Mesenchymal stem cell (in vitro differentiated cells and primary cell): ENCODE results near the gene DEF6.
A peak's percentile ranks its signal among the peaks of the same experiment; 100 is the strongest.

ENCODE experiments used
- DNase-seq: peaks from one replicate; pipeline ENCODE4 v3.0.0-alpha.2; 2013
- H2AFZ ChIP-seq: one replicate; pipeline ENCODE4 v1.6.1; 2013; ENCODE audit warnings: low read depth, mild to moderate bottlenecking, control low read depth, inconsistent platforms, low read length, moderate library complexity
- H2AK5ac ChIP-seq: 2 replicates; pipeline ENCODE4 v1.6.1; 2013; ENCODE audit warnings: low read length, moderate library complexity, mild to moderate bottlenecking, inconsistent platforms; ENCODE audit not compliant: severe bottlenecking
- H2BK120ac ChIP-seq: one replicate; pipeline ENCODE4 v1.6.1; 2013; ENCODE audit warnings: low read depth, mild to moderate bottlenecking, inconsistent platforms, low read length, moderate library complexity
- H2BK12ac ChIP-seq, 2 experiments: one replicate each; pipeline ENCODE4 v1.6.1; 2013; ENCODE audit warnings: inconsistent platforms in 2 of 2, low read length in 2 of 2, mild to moderate bottlenecking in 2 of 2, moderate library complexity in 2 of 2, control low read depth in 1 of 2
- H2BK15ac ChIP-seq: one replicate; pipeline ENCODE4 v1.6.1; 2013; ENCODE audit warnings: mild to moderate bottlenecking, low read depth, inconsistent platforms; ENCODE audit not compliant: poor library complexity, severe bottlenecking
- H2BK5ac ChIP-seq: 2 replicates; pipeline ENCODE4 v1.6.1; 2013; ENCODE audit warnings: low read depth, mild to moderate bottlenecking, low read length, control low read depth, inconsistent platforms; ENCODE audit not compliant: poor library complexity, severe bottlenecking
- H3K14ac ChIP-seq, 2 experiments: one replicate each; pipeline ENCODE4 v1.6.1; 2013; ENCODE audit warnings: inconsistent platforms in 2 of 2, low read length in 2 of 2, control low read depth in 1 of 2, mild to moderate bottlenecking in 1 of 2, moderate library complexity in 1 of 2
- H3K18ac ChIP-seq, 2 experiments: one replicate each; pipeline ENCODE4 v1.6.1; 2013; ENCODE audit warnings: inconsistent platforms in 2 of 2, low read length in 2 of 2, control low read depth in 1 of 2, low read depth in 1 of 2, mild to moderate bottlenecking in 1 of 2
- H3K23ac ChIP-seq, 2 experiments: one replicate each; pipeline ENCODE4 v1.6.1; 2013; ENCODE audit warnings: inconsistent platforms in 2 of 2, low read length in 2 of 2, mild to moderate bottlenecking in 2 of 2, moderate library complexity in 2 of 2, control low read depth in 1 of 2
- H3K27ac ChIP-seq: 2 replicates; pipeline ENCODE4 v1.5.1; 2013; ENCODE audit warnings: mild to moderate bottlenecking, moderate library complexity, low read length, control low read depth, inconsistent platforms; ENCODE audit not compliant: poor library complexity, severe bottlenecking
- H3K27me3 ChIP-seq, 2 experiments: 2 replicates each; pipeline versions ENCODE4 v1.6.1 to v1.7.0; 2013; ENCODE audit warnings: low read length in 2 of 2, mild to moderate bottlenecking in 2 of 2, moderate library complexity in 2 of 2, control low read depth in 1 of 2, inconsistent platforms in 1 of 2; ENCODE audit not compliant: control insufficient read depth in 1 of 2, insufficient read depth in 1 of 2
- H3K36me3 ChIP-seq, 2 experiments: 2 replicates each; pipeline versions ENCODE4 v1.6.1 to v1.7.0; 2013; ENCODE audit warnings: low read length in 2 of 2, control low read depth in 1 of 2, inconsistent platforms in 1 of 2, low read depth in 1 of 2, mild to moderate bottlenecking in 1 of 2; ENCODE audit not compliant: insufficient read depth in 2 of 2, control insufficient read depth in 1 of 2
- H3K4ac ChIP-seq, 2 experiments: one replicate each; pipeline ENCODE4 v1.6.1; 2013; ENCODE audit warnings: inconsistent platforms in 2 of 2, low read length in 2 of 2, mild to moderate bottlenecking in 2 of 2, moderate library complexity in 2 of 2, control low read depth in 1 of 2, low read depth in 1 of 2
- H3K4me1 ChIP-seq: 2 replicates; pipeline ENCODE4 v1.6.1; 2013; ENCODE audit warnings: low read depth, low read length, control low read depth; ENCODE audit not compliant: control insufficient read depth, insufficient read depth
- H3K4me2 ChIP-seq: 2 replicates; pipeline ENCODE4 v1.6.1; 2013; ENCODE audit warnings: low read length, mild to moderate bottlenecking, inconsistent platforms; ENCODE audit not compliant: poor library complexity, severe bottlenecking
- H3K4me3 ChIP-seq, 2 experiments: 2 replicates each; pipeline versions ENCODE4 v1.5.1 to v1.7.0; 2013; ENCODE audit warnings: low read length in 2 of 2, mild to moderate bottlenecking in 2 of 2, control low read depth in 1 of 2, low read depth in 1 of 2; ENCODE audit not compliant: insufficient read depth in 1 of 2
- H3K79me1 ChIP-seq: replicated peaks from 2 replicates; pipeline ENCODE4 v1.6.1; 2013; ENCODE audit warnings: mild to moderate bottlenecking, control low read depth, low read length, inconsistent platforms; ENCODE audit not compliant: poor library complexity, severe bottlenecking
- H3K9ac ChIP-seq: 2 replicates; pipeline ENCODE4 v1.7.0; 2013; ENCODE audit warnings: mild to moderate bottlenecking, low read length, moderate library complexity
- H3K9me3 ChIP-seq: 2 replicates; pipeline ENCODE4 v1.7.0; 2013; ENCODE audit warnings: mild to moderate bottlenecking, low read length; ENCODE audit not compliant: control insufficient read depth
- H4K8ac ChIP-seq: one replicate; pipeline ENCODE4 v1.6.1; 2013; ENCODE audit warnings: inconsistent platforms, mild to moderate bottlenecking, low read length, moderate library complexity
- H4K91ac ChIP-seq: one replicate; pipeline ENCODE4 v1.6.1; 2013; ENCODE audit warnings: mild to moderate bottlenecking, low read length, inconsistent platforms
- WGBS: methylation state at CpG from one replicate; pipeline ENCODE4 v1.1.7; 2013; ENCODE audit warnings: mixed read lengths; 5-methylcytosine and 5-hydroxymethylcytosine counted together

The DEF6 gene

DNA sequence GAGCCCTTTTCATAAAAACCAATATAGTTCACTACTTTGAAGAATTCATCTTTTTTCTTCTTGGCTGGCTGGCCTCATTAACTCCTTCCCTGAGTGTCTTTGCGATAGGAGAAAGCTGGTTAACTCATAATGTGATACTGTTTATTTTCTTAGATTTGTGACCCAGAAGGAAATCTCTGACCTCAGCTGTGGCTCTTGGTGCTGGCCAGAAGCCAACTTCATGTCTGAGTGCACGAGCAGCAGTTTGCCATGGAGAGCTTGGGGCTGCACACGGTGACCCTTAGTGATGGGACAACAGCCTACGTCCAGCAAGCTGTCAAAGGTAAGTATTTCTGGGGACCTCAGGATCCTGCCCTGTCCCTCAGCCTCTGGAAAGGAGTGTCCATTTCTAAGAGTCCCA, 16.7 kb upstream of the DEF6 start:
- Histone ChIP-seq H3K14ac (no peak overlapping the region), H4K91ac (no peak overlapping the region), H3K36me3 (peaks cover 8 to 56% of the 10 kb centered on the region in 2 experiments), H3K18ac (no peak overlapping the region), H2AK5ac (no peak overlapping the region), H2AFZ (no peak overlapping the region), H3K79me1 (peaks cover 14% of the 10 kb centered on the region), H2BK12ac (no peak overlapping the region), H3K4ac (no peak overlapping the region), H3K9ac (no peak overlapping the region), H2BK120ac (no peak overlapping the region), H2BK5ac (no peak overlapping the region), H3K23ac (no peak overlapping the region), H3K4me1 (peaks cover 8% of the 10 kb centered on the region), H4K8ac (no peak overlapping the region), H3K27ac (no peak overlapping the region), H3K4me3 (no peak overlapping the region), H2BK15ac (no peak overlapping the region), H3K9me3 (no peaks in the 10 kb centered on the region), H3K27me3 (no peaks in the 10 kb centered on the region), H3K4me2 (no peak overlapping the region)
- WGBS = 72% methylated on average over 4 of the region's 4 CpGs
- DNase-seq = no peak

DNA sequence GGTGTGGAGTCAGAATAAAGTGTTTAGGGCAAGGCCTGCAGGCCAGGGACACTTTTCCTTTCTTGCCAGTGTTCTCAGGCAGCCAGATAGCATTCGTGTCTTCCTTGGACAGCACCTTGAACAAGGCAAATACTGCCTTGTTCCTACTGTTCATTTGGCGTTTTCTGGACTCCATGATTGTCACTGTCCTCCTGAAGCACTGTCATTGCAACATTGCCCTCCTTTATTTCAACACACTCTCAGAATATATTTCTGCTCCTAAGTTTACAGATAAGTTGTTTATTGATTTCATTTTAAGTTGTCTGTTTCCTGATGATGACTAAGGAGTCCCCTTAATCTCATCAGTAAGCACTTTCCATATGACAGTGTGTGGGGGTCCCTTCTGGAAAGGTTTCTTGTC, 15.1 kb upstream of the DEF6 start:
- no peak overlapping the region for H2BK5ac ChIP-seq
- no peak overlapping the region for H3K4me2 ChIP-seq
- no peak overlapping the region for H2BK15ac ChIP-seq
- H3K27ac ChIP-seq = no peak overlapping the region
- no peak overlapping the region for H2BK120ac ChIP-seq
- H2AK5ac ChIP-seq = no peak overlapping the region
- no peak overlapping the region for H3K14ac ChIP-seq
- no peak overlapping the region for H4K8ac ChIP-seq
- H2AFZ ChIP-seq = no peak overlapping the region
- peaks cover 15% of the 10 kb centered on the region for H3K4me1 ChIP-seq
- H3K36me3 ChIP-seq = peaks cover 23 to 71% of the 10 kb centered on the region in 2 experiments
- no peak overlapping the region for H3K23ac ChIP-seq
- no peak overlapping the region for H3K9ac ChIP-seq
- no peak overlapping the region for H4K91ac ChIP-seq
- no peak overlapping the region for H3K18ac ChIP-seq
- no peak for DNase-seq
- no peaks in the 10 kb centered on the region for H3K27me3 ChIP-seq
- H3K4me3 ChIP-seq = no peak overlapping the region
- H3K4ac ChIP-seq = no peak overlapping the region
- no peaks in the 10 kb centered on the region for H3K9me3 ChIP-seq
- no peak overlapping the region for H2BK12ac ChIP-seq
- 87% methylated on average over 2 of the region's 2 CpGs for WGBS
- peaks cover 7% of the 10 kb centered on the region for H3K79me1 ChIP-seq

DNA sequence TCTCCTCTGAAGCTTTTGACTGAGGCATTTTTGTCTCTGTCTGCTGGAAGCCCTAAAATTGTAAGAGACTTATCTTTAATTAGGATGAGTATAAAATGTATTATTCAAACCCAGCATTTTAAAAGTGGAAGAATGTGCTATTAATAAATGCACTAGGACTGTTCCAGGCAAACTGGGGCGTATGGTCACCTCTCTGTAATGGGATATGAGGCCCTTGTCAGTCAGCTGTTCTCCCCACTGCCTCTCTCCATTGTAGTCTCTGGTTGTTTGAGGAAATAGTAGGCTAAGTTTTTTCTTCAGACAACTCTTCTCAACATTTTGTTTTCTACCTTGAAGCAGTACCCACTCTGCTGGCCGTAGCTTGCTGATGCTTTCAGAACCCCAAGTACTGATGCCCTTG, 14.3 kb upstream of the DEF6 start:
- H3K36me3 ChIP-seq = peaks cover 29 to 78% of the 10 kb centered on the region in 2 experiments
- H3K9ac ChIP-seq = no peak overlapping the region
- no peak overlapping the region for H2AK5ac ChIP-seq
- no peak for DNase-seq
- no peaks in the 10 kb centered on the region for H3K27me3 ChIP-seq
- H3K4me3 ChIP-seq = no peak overlapping the region
- H2BK12ac ChIP-seq = no peak overlapping the region
- no peaks in the 10 kb centered on the region for H3K9me3 ChIP-seq
- H3K18ac ChIP-seq = no peak overlapping the region
- H2BK120ac ChIP-seq = no peak overlapping the region
- no peak overlapping the region for H4K8ac ChIP-seq
- no peak overlapping the region for H2AFZ ChIP-seq
- WGBS = 100% methylated on average over 1 of the region's 2 CpGs
- peaks cover 23% of the 10 kb centered on the region for H3K4me1 ChIP-seq
- no peak overlapping the region for H3K23ac ChIP-seq
- no peak overlapping the region for H2BK15ac ChIP-seq
- no peak overlapping the region for H2BK5ac ChIP-seq
- peaks cover 7% of the 10 kb centered on the region for H3K79me1 ChIP-seq
- H4K91ac ChIP-seq = no peak overlapping the region
- no peak overlapping the region for H3K27ac ChIP-seq
- no peak overlapping the region for H3K4me2 ChIP-seq
- H3K4ac ChIP-seq = no peak overlapping the region
- no peak overlapping the region for H3K14ac ChIP-seq

GRCh38 chr6:35287671-35288396, 9.8 kb upstream of the DEF6 start:
- no peak overlapping the region for H3K4me3 ChIP-seq
- no peak overlapping the region for H3K18ac ChIP-seq
- peaks cover 18% of the 10 kb centered on the region for H3K4me1 ChIP-seq
- DNase-seq = peak; percentile 64
- H2AK5ac ChIP-seq = no peak overlapping the region
- no peak overlapping the region for H4K8ac ChIP-seq
- H2BK120ac ChIP-seq = no peak overlapping the region
- H2BK5ac ChIP-seq = no peak overlapping the region
- no peaks in the 10 kb centered on the region for H3K27me3 ChIP-seq
- peaks cover 64 to 96% of the 10 kb centered on the region in 2 experiments for H3K36me3 ChIP-seq
- no peaks in the 10 kb centered on the region for H3K9me3 ChIP-seq
- H3K4me2 ChIP-seq = no peak overlapping the region
- H3K4ac ChIP-seq = no peak overlapping the region
- 96% methylated on average over 12 of the region's 12 CpGs for WGBS
- peak overlapping the region; percentile 13 for H3K9ac ChIP-seq
- H2BK15ac ChIP-seq = no peak overlapping the region
- H3K23ac ChIP-seq = no peak overlapping the region
- H4K91ac ChIP-seq = no peak overlapping the region
- H3K14ac ChIP-seq = no peak overlapping the region
- no peak overlapping the region for H2AFZ ChIP-seq
- H3K79me1 ChIP-seq = no peaks in the 10 kb centered on the region
- H2BK12ac ChIP-seq = no peak overlapping the region
- H3K27ac ChIP-seq = no peak overlapping the region
